Esophagus muscularis mucosa (tissue), 4 donors: ENCODE results near the gene TMEM179. TPM values are rescaled to one million over a fixed set of nuclear protein-coding genes. Genes with fewer than 3 reads are reported as not detected.
A peak's percentile ranks its signal among the peaks of the same experiment; 100 is the strongest.

Experiments
- DNase-seq: peaks from one replicate; pipeline ENCODE4 v3.0.0-alpha.2; 2017; ENCODE audit errors: extremely low spot score
- H3K27ac ChIP-seq, 4 donors: fragments of 200-600 bp; sonication (generic); replicated peaks in 1 of 4; 1 replicate in 3 of 4; 2 replicates in 1 of 4; pipeline ENCODE4 v1.5.1; 2016 to 2019; ENCODE audit warnings: mild to moderate bottlenecking in 1 of 4
- H3K27me3 ChIP-seq, 4 donors: fragments of 200-600 bp; sonication (generic); one replicate each; pipeline versions ENCODE4 v1.5.1 to v1.6.0; 2016 to 2019
- H3K36me3 ChIP-seq, 4 donors: fragments of 200-600 bp; sonication (generic); one replicate each; pipeline ENCODE4 v1.5.1; 2016 to 2019
- H3K4me1 ChIP-seq, 4 donors: fragments of 200-600 bp; sonication (generic); one replicate each; pipeline ENCODE4 v1.5.1; 2016 to 2019
- H3K4me3 ChIP-seq, 4 donors: fragments of 200-600 bp; sonication (generic); 1 replicate in 2 of 4; 2 replicates in 2 of 4; pipeline ENCODE4 v1.5.1; 2016 to 2019; ENCODE audit warnings: mild to moderate bottlenecking in 4 of 4, moderate library complexity in 1 of 4
- H3K9me3 ChIP-seq, 4 donors: fragments of 200-600 bp; sonication (generic); 1 replicate in 3 of 4; 2 replicates in 1 of 4; pipeline ENCODE4 v1.5.1; 2016 to 2019
- CTCF ChIP-seq, 3 experiments: fragments of 200-600 bp in 2 of 3; fragments of 450-650 bp in 1 of 3; sonication (generic) in 2 of 3; IDR thresholded peaks; one replicate each; pipeline ENCODE4 v1.5.1; 2017 to 2019; ENCODE audit warnings: antibody characterized with exemption in 3 of 3, mild to moderate bottlenecking in 2 of 3, moderate library complexity in 1 of 3
- EP300 ChIP-seq: sonication (generic); formaldehyde crosslinking; IDR thresholded peaks from one replicate; pipeline ENCODE4 v1.6.1; 2017; ENCODE audit warnings: antibody characterized with exemption
- POLR2A ChIP-seq: fragments of 450-650 bp; IDR thresholded peaks from one replicate; pipeline ENCODE4 v1.6.1; 2017; ENCODE audit warnings: antibody characterized with exemption, moderate library complexity, mild to moderate bottlenecking, low read depth
- POLR2AphosphoS5 ChIP-seq, 2 donors: sonication (generic); formaldehyde crosslinking; IDR thresholded peaks; one replicate each; pipeline ENCODE4 v1.6.1; 2017; ENCODE audit warnings: antibody characterized with exemption in 2 of 2
- WGBS: methylation state at CpG from one replicate; pipeline ENCODE4 v1.1.5; 2018; 5-methylcytosine and 5-hydroxymethylcytosine counted together
- intact Hi-C: fragments of 100-400 bp; cut with DNase I; formaldehyde crosslinking; loops from one replicate; pipeline ENCODE4 v1.15.1; 2023
- total RNA-seq, 4 donors: library from RNA; depleted of rRNA; stranded (reverse); fragments of >200 nt; gene quantifications; one replicate each; pipeline versions ENCODE4 v1.1.0 to v1.2.1, GENCODE V29; 2016

TMEM179 gene
- total RNA-seq, 4 donors from 2014 or later: 1.4 to 4.2 (median 1.9) TPM

- intact Hi-C loops: no loop called here
- no peak for DNase-seq
- Histone ChIP-seq H3K4me3 (no peak overlapping the region), H3K4me1 (no peaks in the 10 kb centered on the region), H3K27ac (no peak overlapping the region), H3K36me3 (no peaks in the 10 kb centered on the region), H3K9me3 (no peaks in the 10 kb centered on the region), H3K27me3 (peaks cover 0 to 54% (median 0%) of the 10 kb centered on the region in 4 donors)
- 68% methylated on average over 8 of the region's 8 CpGs for WGBS
- TF ChIP-seq CTCF (IDR thresholded peaks at IDR 0.05) (no peak), POLR2A (no peak), POLR2AphosphoS5 (IDR thresholded peaks at IDR 0.05) (no peak), EP300 (no peak)
Observed at GRCh38 chr14:104611881-104612280, 7.3 kb upstream of the TMEM179 start.

DNA sequence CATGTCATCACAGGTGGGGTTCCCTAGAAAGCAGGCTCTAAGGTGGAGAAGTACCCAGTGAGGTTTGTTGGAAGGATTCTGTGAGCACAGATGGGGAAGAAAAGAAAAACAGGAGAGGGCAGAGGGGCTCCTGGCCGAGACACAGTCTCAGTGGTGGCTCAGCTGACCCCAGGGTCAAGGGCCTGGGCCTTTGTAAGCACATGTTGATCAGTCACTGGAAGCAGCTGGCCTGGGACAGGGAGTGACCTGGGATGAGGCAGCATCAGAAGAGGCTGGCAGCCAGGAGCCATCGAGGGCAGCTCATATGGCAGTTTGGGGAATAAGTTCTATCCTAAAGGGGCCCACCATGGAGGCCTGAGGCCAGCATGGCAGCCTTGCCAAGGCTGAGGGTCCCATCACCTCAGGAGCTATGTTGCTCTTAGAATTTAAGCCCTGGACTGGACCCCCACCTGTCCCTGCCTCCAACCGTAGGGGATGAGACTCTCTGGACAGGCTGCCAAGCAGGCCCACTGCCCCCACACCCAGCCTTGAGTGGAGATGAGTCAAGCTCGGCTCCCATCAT is 6.3 kb upstream of the TMEM179 start:
- Histone ChIP-seq H3K4me1 (no peaks in the 10 kb centered on the region), H3K9me3 (no peaks in the 10 kb centered on the region), H3K4me3 (no peak overlapping the region), H3K36me3 (no peaks in the 10 kb centered on the region), H3K27ac (no peak overlapping the region), H3K27me3 (peaks cover 0 to 62% (median 0%) of the 10 kb centered on the region in 4 donors)
- no peak for DNase-seq
- TF ChIP-seq POLR2AphosphoS5 (IDR thresholded peaks at IDR 0.05) (no peak), EP300 (no peak), CTCF (IDR thresholded peaks at IDR 0.05) (no peak), POLR2A (no peak)
- intact Hi-C loops: no loop called here
- WGBS: 61% methylated on average over 4 of the region's 4 CpGs

DNA sequence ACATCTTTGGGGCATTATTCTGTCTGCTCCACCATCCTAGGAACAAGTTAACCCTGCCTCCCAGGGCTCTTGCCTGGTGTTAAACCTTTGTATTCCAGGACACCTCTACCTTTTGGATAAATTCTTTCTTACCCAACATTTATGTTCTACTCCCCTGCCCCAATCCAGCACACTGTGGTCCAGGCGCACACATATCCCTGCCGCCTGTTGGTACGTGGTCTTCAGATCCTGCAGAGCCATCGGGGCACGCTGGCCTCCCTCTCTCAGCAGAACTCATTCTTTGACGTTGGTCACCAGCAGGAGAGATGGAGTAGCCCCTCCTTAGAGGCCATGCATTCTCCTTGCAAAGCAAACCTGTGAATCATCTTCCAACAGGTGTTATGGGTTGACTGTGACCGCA is 5.1 kb upstream of the TMEM179 start:
- WGBS: 78% methylated on average over 7 of the region's 7 CpGs
- TF ChIP-seq CTCF (IDR thresholded peaks at IDR 0.05) (no peak), POLR2AphosphoS5 (IDR thresholded peaks at IDR 0.05) (no peak), POLR2A (no peak), EP300 (no peak)
- intact Hi-C loops: no loop called here
- H3K4me3 ChIP-seq: no peak overlapping the region
- H3K36me3 ChIP-seq: no peaks in the 10 kb centered on the region
- no peak overlapping the region for H3K27ac ChIP-seq
- H3K9me3 ChIP-seq: no peaks in the 10 kb centered on the region
- peaks cover 0 to 5% (median 0%) of the 10 kb centered on the region in 4 donors for H3K4me1 ChIP-seq
- peaks cover 0 to 73% (median 4%) of the 10 kb centered on the region in 4 donors for H3K27me3 ChIP-seq
- DNase-seq: no peak

- Histone ChIP-seq H3K4me3 (peak overlapping the region in 1 of 4 donors; percentile 44), H3K9me3 (no peaks in the 10 kb centered on the region), H3K4me1 (peaks cover 0 to 15% (median 8%) of the 10 kb centered on the region in 4 donors), H3K27ac (no peak overlapping the region), H3K27me3 (peaks cover 0 to 95% (median 20%) of the 10 kb centered on the region in 4 donors), H3K36me3 (no peaks in the 10 kb centered on the region)
- DNase-seq: no peak
- 38% methylated on average over 23 of the region's 32 CpGs for WGBS
- intact Hi-C loops: no loop called here
- no peak for TF ChIP-seq POLR2AphosphoS5 (IDR thresholded peaks at IDR 0.05)
- no peak for TF ChIP-seq EP300
- no peak for TF ChIP-seq CTCF (IDR thresholded peaks at IDR 0.05)
- no peak for TF ChIP-seq POLR2A
Observed at GRCh38 chr14:104603711-104604401, 716 bp downstream of the TMEM179 start.
